Fibroblast of lung (primary cell): Measurements from ENCODE around the gene CD86.

Experiments
- CTCF ChIP-seq, 2 donors: IDR thresholded peaks in 1 of 2; conservative IDR thresholded peaks in 1 of 2; 1 replicate in 1 of 2; 2 replicates in 1 of 2; pipeline ENCODE4 v1.5.1; 2011 to 2012; ENCODE audit warnings: low read length in 2 of 2, control low read depth in 1 of 2, inconsistent platforms in 1 of 2, low read depth in 1 of 2, mild to moderate bottlenecking in 1 of 2
- EZH2 ChIP-seq: IDR thresholded peaks from 2 replicates; pipeline ENCODE4 v1.5.1; 2012; ENCODE audit warnings: low read length, control low read depth, mild to moderate bottlenecking; ENCODE audit errors: missing control alignments

GRCh38 chr3:122091602-122092295, 36.6 kb downstream of the CD86 start:
- TF ChIP-seq CTCF (conservative IDR thresholded peaks at IDR 0.05 in 1 of 2, IDR thresholded peaks at IDR 0.05 in 1 of 2; ENCODE audit: low read depth in 1 of 2, low read length in 2 of 2): no peak
- TF ChIP-seq EZH2: no peak
